NAMALWA (cell line): ENCODE results near the gene UMPS.
"Not testable (repeated sequence)": the region's sequence is repeated elsewhere in the genome, so short reads cannot be mapped to it uniquely, and the experiment has no call there.

Experiments used
- DNase-seq: peaks from one replicate; pipeline ENCODE4 v3.0.0-alpha.2; 2015; ENCODE audit warnings: low spot score

Gene UMPS

DNA sequence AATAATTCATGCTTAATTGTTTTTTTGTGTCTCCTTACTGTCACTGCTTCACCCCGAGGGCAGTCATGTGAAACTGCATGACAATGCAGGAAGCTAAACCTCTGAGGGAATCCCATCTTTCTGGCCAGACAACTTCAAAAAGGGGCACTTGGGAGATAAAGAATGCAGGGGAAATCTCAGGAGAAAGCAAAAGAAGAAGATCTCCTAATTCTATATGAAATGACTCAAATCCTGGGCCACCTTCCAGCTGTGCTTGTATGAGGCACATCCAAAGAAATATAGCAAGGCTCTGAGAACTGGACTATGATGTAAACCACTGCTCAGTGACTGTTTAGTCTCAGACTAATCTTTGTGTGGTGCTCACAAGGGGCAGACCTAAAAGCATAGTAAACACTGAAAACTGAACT lies 22.6 kb upstream of the UMPS start:
- DNase-seq = no peak

- no peak for DNase-seq
These were observed 15.9 kb upstream of the UMPS start for GRCh38 chr3:124714223-124714853.

- DNase-seq = no peak
These were observed 7.7 kb upstream of the UMPS start for GRCh38 chr3:124722589-124722988.

DNA sequence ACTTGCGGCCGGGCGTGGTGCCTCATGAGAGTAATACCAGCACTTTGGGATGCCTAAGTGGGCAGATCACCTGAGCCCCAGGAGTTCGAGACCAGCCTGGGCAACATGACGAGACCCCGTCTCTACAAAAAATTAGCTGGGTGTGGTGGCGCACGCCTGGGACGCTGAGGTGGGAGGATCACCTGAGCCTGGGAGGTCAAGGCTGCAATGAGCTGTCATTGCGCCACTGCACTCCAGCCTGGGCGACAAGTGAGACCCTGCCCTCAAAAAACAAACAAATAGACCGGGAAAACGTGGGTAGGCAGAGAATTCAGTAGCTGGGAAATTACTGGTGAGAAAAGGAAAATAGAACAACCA lies 667 bp downstream of the UMPS start:
- no peak for DNase-seq

DNA sequence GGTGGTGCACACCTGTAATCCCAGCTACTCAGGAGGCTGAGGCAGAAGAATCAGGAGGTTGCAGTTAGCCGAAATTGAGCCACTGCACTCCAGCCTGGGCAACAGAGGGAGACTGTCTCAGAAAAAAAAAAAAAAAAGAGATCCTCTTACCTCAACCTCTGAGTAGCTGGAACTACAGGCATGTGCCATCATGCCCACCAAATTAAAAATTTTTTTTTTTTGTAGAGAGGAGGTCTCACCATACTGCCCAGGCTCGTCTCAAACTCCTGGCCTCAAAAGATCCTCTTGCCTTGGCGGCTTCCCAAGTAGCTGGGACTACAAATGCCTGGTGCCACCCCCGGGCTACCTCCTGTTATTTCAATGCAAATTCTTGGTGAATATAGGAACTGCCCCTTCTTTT lies 1.5 kb downstream of the UMPS start:
- no peak for DNase-seq

DNA sequence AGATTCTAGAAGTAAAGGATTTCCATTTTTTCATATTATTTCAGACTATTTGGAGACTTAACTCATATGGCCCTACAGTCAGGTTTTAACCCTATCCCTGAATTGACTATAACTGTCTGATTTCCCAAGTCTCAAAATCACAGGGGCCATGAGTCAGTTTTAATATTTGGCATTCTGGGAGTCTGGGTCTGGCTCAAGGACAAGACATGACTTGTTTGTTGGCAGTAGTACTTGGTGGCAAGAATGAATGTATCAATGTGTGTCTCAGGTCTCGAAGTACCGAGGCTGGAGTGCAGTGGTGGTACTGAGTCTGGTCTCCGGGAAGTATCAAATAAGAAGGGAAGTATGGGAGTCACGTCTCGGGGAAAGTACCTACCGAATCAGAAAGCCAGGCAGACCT lies 10.8 kb downstream of the UMPS start:
- no peak for DNase-seq

DNA sequence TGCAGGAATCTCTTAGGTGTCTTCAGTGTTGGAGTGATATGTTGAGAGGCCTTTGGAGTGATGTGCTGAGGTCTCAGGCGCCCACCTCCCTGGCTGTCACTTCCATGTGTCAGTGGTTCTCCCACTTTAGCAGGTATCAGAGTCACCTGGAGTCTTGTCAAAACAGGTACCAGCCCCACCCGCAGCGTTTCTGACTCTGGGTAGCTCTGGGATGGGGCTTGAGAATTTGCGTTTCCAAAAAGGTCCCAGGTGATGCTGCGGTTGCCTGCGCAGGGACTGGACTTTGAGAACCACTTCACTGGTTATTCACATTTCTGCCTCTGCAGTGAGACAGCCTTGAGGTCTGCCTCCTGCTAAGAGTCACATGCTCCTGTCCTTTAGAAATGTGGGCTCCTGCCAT lies 15.5 kb downstream of the UMPS start:
- DNase-seq = no peak

DNA sequence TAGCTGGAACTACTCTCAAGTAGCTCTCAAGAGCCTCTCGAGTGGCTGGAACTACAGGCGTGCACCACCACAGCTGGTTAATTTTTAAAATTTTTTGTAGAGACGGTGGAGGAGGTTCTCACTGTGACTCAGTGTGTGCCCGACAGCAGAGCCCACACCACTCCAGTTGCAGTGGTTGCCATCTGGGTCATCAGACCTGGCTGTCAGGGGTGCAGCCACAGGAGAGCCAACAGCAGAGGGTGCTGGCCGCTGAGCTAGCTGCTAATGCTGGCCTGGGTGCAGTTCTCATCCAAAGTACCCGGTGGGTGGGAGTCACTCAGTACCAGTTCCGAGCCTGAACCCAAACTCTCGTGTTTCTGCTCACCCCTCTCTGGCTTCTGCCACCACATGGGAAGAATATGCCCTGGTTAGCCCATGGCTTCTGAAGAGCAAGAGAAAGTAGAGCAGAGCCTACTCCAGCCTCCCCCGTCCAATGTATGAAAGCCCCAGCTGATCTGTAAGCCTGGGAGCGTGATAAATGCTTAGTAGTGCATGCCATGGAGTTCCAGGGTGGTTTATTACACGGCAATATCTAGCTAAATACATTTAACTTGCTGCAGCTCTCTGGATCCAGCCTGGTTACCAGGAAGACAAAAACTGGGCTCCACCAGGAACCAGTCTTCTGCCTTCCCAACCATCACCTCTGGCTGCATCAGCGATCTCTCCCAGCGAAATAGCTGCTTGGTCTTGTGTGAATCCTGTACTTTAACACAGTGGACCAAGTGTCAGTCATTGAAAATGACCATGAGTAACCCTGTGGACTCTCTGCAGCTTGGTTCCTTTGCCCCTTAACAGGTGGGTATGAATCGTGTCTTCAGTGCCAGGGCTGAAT lies 17.1 kb downstream of the UMPS start:
- DNase-seq = no peak

DNA sequence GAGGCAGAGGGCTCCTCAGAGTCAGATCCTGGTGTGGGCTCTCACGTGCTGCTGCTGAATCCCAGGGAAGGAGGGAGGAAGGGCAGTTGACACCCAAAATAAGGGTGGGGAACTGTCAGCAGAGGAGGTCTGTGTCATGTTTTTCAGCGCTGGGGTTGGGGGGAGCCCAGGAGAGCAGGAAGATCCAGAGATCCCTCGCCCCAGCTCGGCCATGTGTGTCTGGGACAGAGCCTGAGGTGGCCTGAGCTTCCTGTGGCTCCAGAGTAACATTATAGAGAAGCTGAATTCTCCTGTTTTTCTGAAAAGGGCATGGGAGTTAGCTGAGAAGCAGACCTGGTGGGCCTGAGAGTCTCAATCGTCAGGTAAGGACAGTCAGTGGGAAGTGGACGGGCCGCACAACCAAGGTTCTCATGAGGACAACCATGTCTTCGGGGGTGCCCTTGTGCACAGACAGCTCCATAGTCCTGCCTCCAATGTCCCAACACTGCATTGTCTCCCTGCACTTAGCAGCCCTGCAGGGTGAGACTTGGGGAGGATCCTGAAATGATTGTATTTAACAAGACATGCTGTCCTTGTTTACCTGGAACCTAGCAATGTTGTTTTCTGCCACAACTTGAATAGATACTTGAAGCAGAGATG lies 18.4 kb downstream of the UMPS start:
- DNase-seq = no peak

DNA sequence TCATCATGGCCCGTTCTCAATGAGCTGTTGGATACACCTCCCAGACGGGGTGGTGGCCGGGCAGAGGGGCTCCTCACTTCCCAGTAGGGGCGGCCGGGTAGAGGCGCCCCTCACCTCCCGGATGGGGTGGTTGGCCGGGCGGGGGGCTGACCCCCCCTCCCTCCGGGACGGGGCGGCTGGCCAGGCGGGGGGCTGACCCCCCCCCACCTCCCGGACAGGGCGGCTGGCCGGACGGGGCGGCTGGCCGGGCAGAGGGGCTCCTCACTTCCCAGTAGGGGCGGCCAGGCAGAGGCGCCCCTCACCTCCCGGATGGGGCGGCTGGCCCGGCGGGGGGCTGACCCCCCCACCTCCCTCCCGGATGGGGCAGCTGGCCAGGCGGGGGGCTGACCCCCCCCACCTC lies 19.6 kb downstream of the UMPS start:
- DNase-seq = not testable (repeated sequence)

- no peak for DNase-seq
These were observed 21.2 kb downstream of the UMPS start for GRCh38 chr3:124751501-124751900.

DNA sequence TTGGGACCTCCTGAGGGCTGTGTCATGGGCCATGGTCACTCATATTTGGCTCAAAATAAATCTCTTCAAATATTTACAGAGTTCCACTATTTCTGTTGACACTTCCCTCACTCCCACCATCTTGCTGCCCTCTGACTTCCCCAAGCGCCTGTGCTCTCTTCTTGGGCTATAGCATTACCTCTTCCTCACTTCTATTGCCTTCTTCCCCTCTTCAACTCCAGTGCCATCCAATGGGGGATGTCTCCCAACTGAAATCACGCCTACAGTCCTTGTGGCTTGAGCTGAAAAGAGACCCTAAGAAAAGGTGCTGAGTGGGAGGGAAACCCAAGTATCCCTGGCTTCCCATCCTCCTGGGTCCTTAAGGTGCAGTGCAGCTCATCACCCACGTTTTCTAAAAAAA lies 21.8 kb downstream of the UMPS start:
- DNase-seq = no peak

DNA sequence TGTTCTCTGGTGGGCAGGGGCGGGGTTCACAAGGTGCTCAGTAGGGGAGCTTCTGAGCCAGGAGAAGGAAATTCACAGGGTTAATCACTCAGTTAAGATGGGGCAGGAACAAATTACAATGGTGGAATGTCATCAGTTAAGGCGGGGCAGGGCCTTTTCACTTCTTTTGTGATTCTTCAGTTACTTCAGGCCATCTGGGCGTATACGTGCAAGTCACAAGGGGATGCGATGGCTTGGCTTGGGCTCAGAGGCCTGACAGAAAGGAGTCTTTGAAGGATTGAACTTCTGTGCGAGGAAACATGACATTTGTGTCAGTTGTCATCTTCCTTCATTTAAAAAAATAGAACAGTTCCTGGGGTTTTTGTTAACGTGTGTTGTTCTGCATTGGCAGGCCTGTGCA lies 27.7 kb downstream of the UMPS start:
- not testable (repeated sequence) for DNase-seq

GRCh38 chr3:124758851-124759635 lies 28.8 kb downstream of the UMPS start:
- no peak for DNase-seq

DNA sequence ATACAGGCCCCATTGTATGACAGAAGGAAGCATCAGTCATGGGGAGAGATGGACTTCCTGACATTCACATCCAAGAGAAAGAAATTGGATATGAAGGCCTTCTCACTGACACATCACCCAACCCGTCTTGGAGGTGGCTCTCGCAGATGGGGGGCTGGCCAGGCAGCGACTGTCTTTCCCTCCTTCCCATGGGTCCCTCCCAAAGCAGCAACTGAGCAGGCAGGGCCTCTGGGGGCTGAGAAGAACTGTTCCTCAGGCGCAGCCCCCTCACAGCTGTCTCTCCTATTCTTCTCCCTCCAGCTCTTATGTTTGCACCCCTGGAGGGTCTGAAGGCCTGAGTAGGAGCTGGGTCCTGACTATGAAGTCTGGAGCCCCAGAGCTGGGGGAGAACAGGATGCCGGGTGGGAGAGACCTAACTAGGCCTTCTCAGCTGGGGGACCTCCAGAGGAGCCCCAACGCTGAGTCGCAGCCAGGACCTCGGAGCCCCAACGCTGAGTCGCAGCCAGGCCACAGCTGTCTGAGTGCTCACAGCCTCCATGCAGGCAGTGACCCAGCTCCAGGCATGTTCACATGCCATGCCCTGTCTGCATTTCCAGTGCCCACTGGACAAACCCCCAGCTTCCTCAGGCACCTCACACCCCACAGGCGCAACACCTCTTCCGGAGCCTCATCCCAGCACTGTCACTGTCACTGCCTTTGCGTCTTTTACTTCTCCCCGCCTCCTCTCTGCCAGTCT lies 29.6 kb downstream of the UMPS start:
- DNase-seq = no peak

- no peak for DNase-seq
These were observed 30.3 kb downstream of the UMPS start for GRCh38 chr3:124760601-124761000.

DNA sequence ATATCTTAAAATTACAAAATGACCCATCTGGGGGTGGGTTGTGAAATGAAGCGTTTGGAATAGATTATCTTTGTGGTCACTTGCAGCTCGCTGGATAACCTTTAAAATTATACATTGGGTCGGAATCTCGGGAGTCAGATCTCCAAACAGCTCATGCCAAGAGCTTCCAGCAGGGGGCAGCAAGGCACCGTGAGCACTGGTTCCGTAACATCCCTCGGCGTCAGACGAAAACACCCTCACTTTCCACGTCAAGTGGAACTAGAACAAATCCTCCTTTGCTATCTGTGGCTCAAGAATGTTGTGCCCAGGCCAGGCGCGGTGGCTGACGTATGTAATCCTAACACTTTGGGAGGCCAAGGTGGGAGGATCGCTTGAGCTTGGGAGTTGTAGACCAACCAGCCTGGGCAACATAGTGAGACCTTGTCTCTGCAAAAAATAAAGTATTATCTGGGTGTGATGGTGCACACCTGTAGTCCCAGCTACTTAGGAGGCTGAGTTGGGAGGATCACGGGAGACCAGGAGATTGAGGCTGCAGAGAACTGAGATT lies 31.1 kb downstream of the UMPS start:
- peak; percentile 81 for DNase-seq

- no peak for DNase-seq
These were observed 31.8 kb downstream of the UMPS start for GRCh38 chr3:124761935-124762660.

- no peak for DNase-seq
These were observed 32.4 kb downstream of the UMPS start for GRCh38 chr3:124762661-124763011.

- no peak for DNase-seq
These were observed 33.0 kb downstream of the UMPS start for GRCh38 chr3:124763206-124763605.
